HL-60 (cell line): ENCODE data around the gene PIGC.

Source experiments
- DNase-seq, 2 experiments: peaks; one replicate each; pipeline ENCODE4 v3.0.0-alpha.2; 2010 to 2020; ENCODE audit warnings: low read depth in 1 of 2, low spot score in 1 of 2
- H3K27ac ChIP-seq: fragments of 250-450 bp; sonication (Bioruptor Pico); replicated peaks from 2 replicates; pipeline ENCODE4 v1.5.1; 2020; ENCODE audit warnings: mild to moderate bottlenecking, moderate library complexity
- H3K27me3 ChIP-seq: fragments of 250-450 bp; sonication (Bioruptor Pico); 2 replicates; pipeline ENCODE4 v1.5.1; 2021; ENCODE audit warnings: mild to moderate bottlenecking, moderate library complexity; ENCODE audit not compliant: insufficient read depth, poor library complexity, severe bottlenecking
- H3K4me3 ChIP-seq: replicated peaks from 2 replicates; pipeline ENCODE4 v1.5.1; 2011; ENCODE audit warnings: mild to moderate bottlenecking, control low read depth, low read length; ENCODE audit not compliant: insufficient read depth
- GABPA ChIP-seq: IDR thresholded peaks from 2 replicates; pipeline ENCODE4 v1.6.1; 2012; ENCODE audit warnings: low read depth
- POLR2AphosphoS5 ChIP-seq: IDR thresholded peaks from 2 replicates; pipeline ENCODE4 v1.6.1; 2012; ENCODE audit warnings: low read depth
- SPI1 ChIP-seq: IDR thresholded peaks from 2 replicates; pipeline ENCODE4 v1.6.1; 2012; ENCODE audit warnings: low read depth, mild to moderate bottlenecking, borderline replicate concordance
- TF ChIP-seq, protein P1 (sequence below): IDR thresholded peaks from 2 replicates; pipeline ENCODE4 v1.6.1; 2012; ENCODE audit warnings: low read depth; ENCODE audit not compliant: insufficient replicate concordance
- TF ChIP-seq, protein P2 (sequence below): IDR thresholded peaks from one replicate; pipeline ENCODE4 v1.5.1; 2011; ENCODE audit warnings: low read length, control low read depth, inconsistent platforms; ENCODE audit not compliant: insufficient read depth

PIGC gene

DNA sequence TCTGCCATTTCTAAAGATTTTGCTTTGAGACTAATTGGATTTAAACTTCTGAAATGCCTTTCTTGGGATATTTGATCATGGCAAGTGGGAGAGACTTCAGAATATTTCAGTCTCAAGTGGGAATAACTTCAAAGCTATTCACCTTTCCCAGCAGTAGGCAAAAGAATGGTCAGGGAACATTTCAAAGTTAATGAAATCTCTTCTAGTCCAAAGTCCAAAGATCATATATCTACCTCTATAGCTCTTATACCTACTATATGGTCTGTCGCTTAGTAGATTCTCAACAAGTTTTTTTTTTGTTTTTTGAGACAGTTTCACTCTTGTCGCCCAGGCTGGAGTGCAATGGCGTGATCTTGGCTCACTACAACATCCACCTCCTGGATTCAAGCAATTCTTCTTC, 44.5 kb upstream of the PIGC start:
- Histone ChIP-seq H3K27ac (no peak overlapping the region), H3K27me3 (no peaks in the 10 kb centered on the region), H3K4me3 (no peak overlapping the region)
- TF ChIP-seq, protein P1, sequence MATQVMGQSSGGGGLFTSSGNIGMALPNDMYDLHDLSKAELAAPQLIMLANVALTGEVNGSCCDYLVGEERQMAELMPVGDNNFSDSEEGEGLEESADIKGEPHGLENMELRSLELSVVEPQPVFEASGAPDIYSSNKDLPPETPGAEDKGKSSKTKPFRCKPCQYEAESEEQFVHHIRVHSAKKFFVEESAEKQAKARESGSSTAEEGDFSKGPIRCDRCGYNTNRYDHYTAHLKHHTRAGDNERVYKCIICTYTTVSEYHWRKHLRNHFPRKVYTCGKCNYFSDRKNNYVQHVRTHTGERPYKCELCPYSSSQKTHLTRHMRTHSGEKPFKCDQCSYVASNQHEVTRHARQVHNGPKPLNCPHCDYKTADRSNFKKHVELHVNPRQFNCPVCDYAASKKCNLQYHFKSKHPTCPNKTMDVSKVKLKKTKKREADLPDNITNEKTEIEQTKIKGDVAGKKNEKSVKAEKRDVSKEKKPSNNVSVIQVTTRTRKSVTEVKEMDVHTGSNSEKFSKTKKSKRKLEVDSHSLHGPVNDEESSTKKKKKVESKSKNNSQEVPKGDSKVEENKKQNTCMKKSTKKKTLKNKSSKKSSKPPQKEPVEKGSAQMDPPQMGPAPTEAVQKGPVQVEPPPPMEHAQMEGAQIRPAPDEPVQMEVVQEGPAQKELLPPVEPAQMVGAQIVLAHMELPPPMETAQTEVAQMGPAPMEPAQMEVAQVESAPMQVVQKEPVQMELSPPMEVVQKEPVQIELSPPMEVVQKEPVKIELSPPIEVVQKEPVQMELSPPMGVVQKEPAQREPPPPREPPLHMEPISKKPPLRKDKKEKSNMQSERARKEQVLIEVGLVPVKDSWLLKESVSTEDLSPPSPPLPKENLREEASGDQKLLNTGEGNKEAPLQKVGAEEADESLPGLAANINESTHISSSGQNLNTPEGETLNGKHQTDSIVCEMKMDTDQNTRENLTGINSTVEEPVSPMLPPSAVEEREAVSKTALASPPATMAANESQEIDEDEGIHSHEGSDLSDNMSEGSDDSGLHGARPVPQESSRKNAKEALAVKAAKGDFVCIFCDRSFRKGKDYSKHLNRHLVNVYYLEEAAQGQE, result no peak
- TF ChIP-seq GABPA (no peak), SPI1 (no peak), POLR2AphosphoS5 (no peak)
- TF ChIP-seq, protein P2, sequence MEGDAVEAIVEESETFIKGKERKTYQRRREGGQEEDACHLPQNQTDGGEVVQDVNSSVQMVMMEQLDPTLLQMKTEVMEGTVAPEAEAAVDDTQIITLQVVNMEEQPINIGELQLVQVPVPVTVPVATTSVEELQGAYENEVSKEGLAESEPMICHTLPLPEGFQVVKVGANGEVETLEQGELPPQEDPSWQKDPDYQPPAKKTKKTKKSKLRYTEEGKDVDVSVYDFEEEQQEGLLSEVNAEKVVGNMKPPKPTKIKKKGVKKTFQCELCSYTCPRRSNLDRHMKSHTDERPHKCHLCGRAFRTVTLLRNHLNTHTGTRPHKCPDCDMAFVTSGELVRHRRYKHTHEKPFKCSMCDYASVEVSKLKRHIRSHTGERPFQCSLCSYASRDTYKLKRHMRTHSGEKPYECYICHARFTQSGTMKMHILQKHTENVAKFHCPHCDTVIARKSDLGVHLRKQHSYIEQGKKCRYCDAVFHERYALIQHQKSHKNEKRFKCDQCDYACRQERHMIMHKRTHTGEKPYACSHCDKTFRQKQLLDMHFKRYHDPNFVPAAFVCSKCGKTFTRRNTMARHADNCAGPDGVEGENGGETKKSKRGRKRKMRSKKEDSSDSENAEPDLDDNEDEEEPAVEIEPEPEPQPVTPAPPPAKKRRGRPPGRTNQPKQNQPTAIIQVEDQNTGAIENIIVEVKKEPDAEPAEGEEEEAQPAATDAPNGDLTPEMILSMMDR, result no peak
- no peak for DNase-seq

DNA sequence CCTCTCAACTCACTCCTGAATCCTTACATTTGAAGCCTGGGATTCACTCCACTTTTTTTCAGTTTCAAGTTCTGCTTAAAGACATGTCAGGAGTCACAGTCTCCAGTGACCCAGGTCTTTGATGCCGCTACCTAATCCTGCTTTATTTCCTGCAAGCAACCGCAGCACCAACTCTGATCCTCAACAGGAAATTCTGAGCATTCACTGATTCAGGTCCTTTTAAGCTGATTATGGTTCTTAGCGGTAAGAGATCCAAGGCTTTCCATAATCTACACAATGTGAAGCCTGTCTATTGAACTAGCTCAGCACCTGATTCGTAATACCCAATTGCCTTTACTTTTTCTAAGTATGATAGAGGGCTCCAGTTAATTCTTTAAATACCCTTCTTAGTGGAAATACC, 43.7 kb upstream of the PIGC start:
- Histone ChIP-seq H3K4me3 (no peak overlapping the region), H3K27me3 (no peaks in the 10 kb centered on the region), H3K27ac (no peak overlapping the region)
- TF ChIP-seq, protein P1, result no peak
- TF ChIP-seq GABPA (no peak), SPI1 (no peak), POLR2AphosphoS5 (no peak)
- TF ChIP-seq, protein P2, result no peak
- no peak for DNase-seq

DNA sequence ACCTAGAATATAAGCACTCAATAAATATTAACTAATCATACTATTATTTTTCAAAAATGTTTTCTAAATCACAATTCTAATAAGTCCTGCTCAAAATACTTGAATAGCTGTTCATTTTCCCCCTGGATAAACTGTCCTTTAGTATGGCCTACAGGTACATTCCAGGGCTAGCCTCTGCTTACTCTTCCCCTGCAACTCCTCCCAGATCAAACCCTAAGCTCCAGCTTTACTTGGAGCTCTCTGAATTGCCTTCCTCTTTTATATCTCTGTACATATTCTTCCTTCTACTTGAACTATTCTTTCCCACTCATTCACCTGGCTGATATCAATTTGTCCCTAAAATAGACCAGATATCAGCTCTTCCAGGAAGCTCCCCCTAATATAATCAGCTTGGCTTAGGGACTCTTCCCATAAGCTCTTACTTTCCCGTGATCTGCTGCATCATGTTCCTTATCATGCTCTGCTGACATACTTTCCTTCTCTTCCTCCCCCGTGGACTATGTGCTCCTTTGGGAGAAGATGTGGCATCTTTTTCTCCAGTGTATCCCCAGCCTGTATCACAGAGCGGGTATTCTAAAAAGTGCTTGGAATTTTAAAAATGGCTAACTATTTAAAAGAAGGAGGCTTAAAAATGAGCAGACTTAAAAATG, 43.1 kb upstream of the PIGC start:
- Histone ChIP-seq H3K27me3 (no peaks in the 10 kb centered on the region), H3K27ac (no peak overlapping the region), H3K4me3 (no peak overlapping the region)
- no peak for DNase-seq
- TF ChIP-seq SPI1 (peak; percentile 46; the same call in 1 of the 2 replicates), GABPA (no peak)

DNA sequence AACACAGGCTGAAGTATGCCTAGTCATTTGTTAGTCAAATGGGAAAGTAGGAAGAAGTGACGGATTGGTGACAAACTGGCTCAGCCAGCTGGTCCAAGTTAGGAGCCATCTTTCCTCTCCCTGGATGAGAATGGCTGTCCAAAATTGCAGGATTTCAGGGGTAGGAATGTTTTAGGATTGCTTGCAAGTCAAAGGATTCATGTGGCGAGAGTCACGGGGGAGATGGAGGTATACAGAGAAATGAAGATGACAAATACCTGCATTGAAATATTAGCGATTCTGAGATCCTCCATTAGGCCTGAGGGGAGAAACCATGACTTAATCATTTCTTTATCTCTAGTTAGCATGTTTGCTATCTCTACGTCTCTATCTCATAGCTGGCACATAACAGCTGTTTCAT, 41.8 kb upstream of the PIGC start:
- Histone ChIP-seq H3K27ac (no peak overlapping the region), H3K4me3 (no peak overlapping the region), H3K27me3 (no peaks in the 10 kb centered on the region)
- no peak for TF ChIP-seq SPI1
- TF ChIP-seq, protein P1, result no peak
- no peak for TF ChIP-seq POLR2AphosphoS5
- TF ChIP-seq, protein P2, result no peak
- no peak for TF ChIP-seq GABPA
- no peak for DNase-seq
